ENCODE measurements around the gene RASL10B.
"Not testable (repeated sequence)": the region's sequence is repeated elsewhere in the genome, so short reads cannot be mapped to it uniquely, and the experiment has no call there.

The RASL10B gene

GRCh38 chr17:35731239-35731916 is at the start of gene RASL10B:
TSS of gene RASL10B (plus strand) at chr17:35731639. CDS start at chr17:35735185, 3,546 bp downstream.
- DNase-seq = peak; percentile 25

GRCh38 chr17:35683591-35683990 is 47.8 kb upstream of the RASL10B start:
- DNase-seq = no peak

- no peak for DNase-seq
These were observed 47.2 kb upstream of the RASL10B start for GRCh38 chr17:35684055-35684802.

- no peak for DNase-seq
These were observed 38.8 kb upstream of the RASL10B start for GRCh38 chr17:35692512-35693210.

- no peak for DNase-seq
These were observed 37.8 kb upstream of the RASL10B start for GRCh38 chr17:35693662-35694061.

GRCh38 chr17:35694906-35695305 is 36.5 kb upstream of the RASL10B start:
- DNase-seq = no peak

- DNase-seq = no peak
These were observed 35.8 kb upstream of the RASL10B start for GRCh38 chr17:35695613-35696012.

- DNase-seq = no peak
These were observed 32.6 kb upstream of the RASL10B start for GRCh38 chr17:35698800-35699199.

- DNase-seq = no peak
These were observed 31.3 kb upstream of the RASL10B start for GRCh38 chr17:35700150-35700549.

GRCh38 chr17:35701491-35701890 is 29.9 kb upstream of the RASL10B start:
- DNase-seq = no peak

GRCh38 chr17:35703308-35703707 is 28.1 kb upstream of the RASL10B start:
- not testable (repeated sequence) for DNase-seq

GRCh38 chr17:35705230-35705629 is 26.2 kb upstream of the RASL10B start:
- no peak for DNase-seq

GRCh38 chr17:35705705-35706104 is 25.7 kb upstream of the RASL10B start:
- DNase-seq = no peak

GRCh38 chr17:35708149-35708548 is 23.3 kb upstream of the RASL10B start:
- DNase-seq = no peak

GRCh38 chr17:35708951-35709350 is 22.5 kb upstream of the RASL10B start:
- DNase-seq = no peak

GRCh38 chr17:35709874-35710273 is 21.6 kb upstream of the RASL10B start:
- no peak for DNase-seq

GRCh38 chr17:35710950-35711349 is 20.5 kb upstream of the RASL10B start:
- DNase-seq = no peak

- no peak for DNase-seq
These were observed 18.2 kb upstream of the RASL10B start for GRCh38 chr17:35713069-35713728.

GRCh38 chr17:35714988-35715387 is 16.5 kb upstream of the RASL10B start:
- DNase-seq = no peak

- DNase-seq = no peak
These were observed 16.0 kb upstream of the RASL10B start for GRCh38 chr17:35715416-35715815.

- no peak for DNase-seq
These were observed 15.3 kb upstream of the RASL10B start for GRCh38 chr17:35716173-35716572.

GRCh38 chr17:35716897-35717465 is 14.5 kb upstream of the RASL10B start:
- DNase-seq = no peak

- DNase-seq = no peak
These were observed 14.0 kb upstream of the RASL10B start for GRCh38 chr17:35717475-35717874.
